ENCODE measurements around the gene APLNR. TPM values are rescaled to one million over a fixed set of nuclear protein-coding genes. Genes with fewer than 3 reads are reported as not detected.

APLNR gene
- total RNA-seq, 1 experiment from 2014 or later, result 0.39 TPM

GRCh38 chr11:57223601-57224000 is 13.4 kb downstream of the APLNR start:
- H3K4me1 Mint-ChIP-seq, result peaks cover 0 to 8% of the 10 kb centered on the region in 2 experiments; a peak in 2 of 4 replicates
- Histone ChIP-seq H3K79me1 (ENCODE audit: insufficient read depth, low read depth, low read length, poor library complexity, severe bottlenecking) (no peaks in the 10 kb centered on the region), H2AK5ac (ENCODE audit: insufficient read length, low read length) (no peak overlapping the region), H2BK20ac (ENCODE audit: low read depth, low read length, poor library complexity, severe bottlenecking) (no peak overlapping the region), H3K56ac (ENCODE audit: insufficient read length, low read depth, low read length) (no peak overlapping the region), H3K18ac (ENCODE audit: insufficient read length, low read depth, low read length) (no peak overlapping the region), H4K20me1 (ENCODE audit: control insufficient read depth, insufficient read depth, insufficient read length) (no peaks in the 10 kb centered on the region), H3K4ac (ENCODE audit: low read depth, low read length) (no peak overlapping the region), H3K4me1 (ENCODE audit: insufficient read depth, low read length) (peaks cover 4% of the 10 kb centered on the region; the same call in 1 of the 2 replicates), H2BK12ac (ENCODE audit: insufficient read length, low read depth, low read length) (no peak overlapping the region), H3K9me3 (ENCODE audit: control insufficient read depth, low read depth, low read length) (no peaks in the 10 kb centered on the region), H3K23ac (ENCODE audit: insufficient read length, low read depth, low read length) (no peak overlapping the region), H3K23me2 (ENCODE audit: insufficient read length, low read depth, low read length, poor library complexity, severe bottlenecking) (no peaks in the 10 kb centered on the region), H3K27me3 (ENCODE audit: insufficient read depth, low read length) (no peaks in the 10 kb centered on the region), H3K14ac (ENCODE audit: insufficient read depth, low read length) (no peak overlapping the region), H3K4me2 (ENCODE audit: insufficient read depth, insufficient read length, low read length) (no peak overlapping the region), H3K27ac (ENCODE audit: insufficient read length, low read depth, low read length) (no peak overlapping the region), H2BK15ac (ENCODE audit: low read depth, low read length) (no peak overlapping the region), H4K8ac (replicated peaks; ENCODE audit: insufficient read length, low read depth, low read length) (no peak overlapping the region), H3K9ac (ENCODE audit: extremely low read depth, insufficient read length, low read length) (no peak overlapping the region), H4K91ac (ENCODE audit: insufficient read length, low read depth, low read length) (no peak overlapping the region), H2AFZ (ENCODE audit: low read length) (no peak overlapping the region), H2BK5ac (ENCODE audit: insufficient read length, low read length) (no peak overlapping the region), H4K5ac (ENCODE audit: insufficient read length, low read depth, low read length) (no peak overlapping the region), H3T11ph (ENCODE audit: low read length) (no peak overlapping the region), H2BK120ac (ENCODE audit: low read depth, low read length, poor library complexity, severe bottlenecking) (no peak overlapping the region), H3K79me2 (ENCODE audit: insufficient read depth, low read length) (no peaks in the 10 kb centered on the region)
- H3K9me3 Mint-ChIP-seq, result no peaks in the 10 kb centered on the region
- no peaks in the 10 kb centered on the region; the same call in none of the 2 replicates for H3K27me3 Mint-ChIP-seq (ENCODE audit: low read depth)
- no peak overlapping the region for H3K4me3 Mint-ChIP-seq
- TF ChIP-seq CTCF (conservative IDR thresholded peaks at IDR 0.05), result no peak
- H3K36me3 Mint-ChIP-seq (ENCODE audit: insufficient read depth in 1 of 3, low read depth in 3 of 3), result no peaks in the 10 kb centered on the region
- no peak for DNase-seq
- no CpG with 5 or more reads among the region's 3 CpGs for WGBS (ENCODE audit: extremely low coverage, insufficient read length, low lambda C conversion rate)
- H3K27ac Mint-ChIP-seq, result no peak overlapping the region
